ENCODE measurements around the gene PCDHA12. TPM values are rescaled to one million over a fixed set of nuclear protein-coding genes. Genes with fewer than 3 reads are reported as not detected.

Gene PCDHA12
- total and polyA plus RNA-seq, 9 of the 15 experiments (the other 6 are each of a cell fraction or from before 2014, with no cell fraction given) = not detected

DNA sequence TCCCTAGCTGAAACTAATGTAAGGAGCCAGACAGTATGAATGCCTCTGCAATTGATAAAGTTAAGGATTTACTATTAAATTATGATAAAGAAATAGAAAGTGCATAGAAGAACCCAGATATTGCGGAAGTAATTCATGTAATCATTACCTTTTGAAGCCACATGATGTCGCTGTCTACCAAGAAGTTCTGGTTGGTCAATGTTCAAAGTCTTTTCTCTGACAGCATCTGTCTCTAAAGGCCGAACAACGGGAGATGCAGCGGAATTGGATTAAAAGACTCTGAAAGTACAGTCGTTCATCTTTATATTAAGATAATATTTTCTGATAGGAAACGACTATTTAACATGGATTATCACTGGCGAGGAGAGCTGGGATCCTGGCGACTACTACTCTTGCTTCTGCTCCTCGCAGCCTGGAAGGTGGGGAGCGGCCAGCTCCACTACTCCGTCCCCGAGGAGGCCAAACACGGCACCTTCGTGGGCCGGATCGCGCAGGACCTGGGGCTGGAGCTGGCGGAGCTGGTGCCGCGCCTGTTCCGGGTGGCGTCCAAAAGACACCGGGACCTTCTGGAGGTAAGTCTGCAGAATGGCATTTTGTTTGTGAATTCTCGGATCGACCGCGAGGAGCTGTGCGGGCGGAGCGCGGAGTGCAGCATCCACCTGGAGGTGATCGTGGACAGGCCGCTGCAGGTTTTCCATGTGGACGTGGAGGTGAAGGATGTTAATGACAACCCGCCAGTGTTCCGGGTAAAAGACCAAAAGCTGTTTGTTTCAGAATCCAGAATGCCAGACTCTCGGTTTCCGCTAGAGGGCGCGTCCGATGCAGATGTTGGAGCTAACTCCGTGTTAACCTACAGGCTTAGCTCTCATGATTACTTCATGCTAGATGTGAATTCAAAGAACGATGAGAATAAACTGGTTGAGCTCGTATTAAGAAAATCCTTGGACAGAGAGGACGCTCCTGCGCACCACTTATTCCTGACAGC lies 33.8 kb upstream of the PCDHA12 start, which contains the start of gene PCDHA8 (continued):
- TF ChIP-seq, protein P1, sequence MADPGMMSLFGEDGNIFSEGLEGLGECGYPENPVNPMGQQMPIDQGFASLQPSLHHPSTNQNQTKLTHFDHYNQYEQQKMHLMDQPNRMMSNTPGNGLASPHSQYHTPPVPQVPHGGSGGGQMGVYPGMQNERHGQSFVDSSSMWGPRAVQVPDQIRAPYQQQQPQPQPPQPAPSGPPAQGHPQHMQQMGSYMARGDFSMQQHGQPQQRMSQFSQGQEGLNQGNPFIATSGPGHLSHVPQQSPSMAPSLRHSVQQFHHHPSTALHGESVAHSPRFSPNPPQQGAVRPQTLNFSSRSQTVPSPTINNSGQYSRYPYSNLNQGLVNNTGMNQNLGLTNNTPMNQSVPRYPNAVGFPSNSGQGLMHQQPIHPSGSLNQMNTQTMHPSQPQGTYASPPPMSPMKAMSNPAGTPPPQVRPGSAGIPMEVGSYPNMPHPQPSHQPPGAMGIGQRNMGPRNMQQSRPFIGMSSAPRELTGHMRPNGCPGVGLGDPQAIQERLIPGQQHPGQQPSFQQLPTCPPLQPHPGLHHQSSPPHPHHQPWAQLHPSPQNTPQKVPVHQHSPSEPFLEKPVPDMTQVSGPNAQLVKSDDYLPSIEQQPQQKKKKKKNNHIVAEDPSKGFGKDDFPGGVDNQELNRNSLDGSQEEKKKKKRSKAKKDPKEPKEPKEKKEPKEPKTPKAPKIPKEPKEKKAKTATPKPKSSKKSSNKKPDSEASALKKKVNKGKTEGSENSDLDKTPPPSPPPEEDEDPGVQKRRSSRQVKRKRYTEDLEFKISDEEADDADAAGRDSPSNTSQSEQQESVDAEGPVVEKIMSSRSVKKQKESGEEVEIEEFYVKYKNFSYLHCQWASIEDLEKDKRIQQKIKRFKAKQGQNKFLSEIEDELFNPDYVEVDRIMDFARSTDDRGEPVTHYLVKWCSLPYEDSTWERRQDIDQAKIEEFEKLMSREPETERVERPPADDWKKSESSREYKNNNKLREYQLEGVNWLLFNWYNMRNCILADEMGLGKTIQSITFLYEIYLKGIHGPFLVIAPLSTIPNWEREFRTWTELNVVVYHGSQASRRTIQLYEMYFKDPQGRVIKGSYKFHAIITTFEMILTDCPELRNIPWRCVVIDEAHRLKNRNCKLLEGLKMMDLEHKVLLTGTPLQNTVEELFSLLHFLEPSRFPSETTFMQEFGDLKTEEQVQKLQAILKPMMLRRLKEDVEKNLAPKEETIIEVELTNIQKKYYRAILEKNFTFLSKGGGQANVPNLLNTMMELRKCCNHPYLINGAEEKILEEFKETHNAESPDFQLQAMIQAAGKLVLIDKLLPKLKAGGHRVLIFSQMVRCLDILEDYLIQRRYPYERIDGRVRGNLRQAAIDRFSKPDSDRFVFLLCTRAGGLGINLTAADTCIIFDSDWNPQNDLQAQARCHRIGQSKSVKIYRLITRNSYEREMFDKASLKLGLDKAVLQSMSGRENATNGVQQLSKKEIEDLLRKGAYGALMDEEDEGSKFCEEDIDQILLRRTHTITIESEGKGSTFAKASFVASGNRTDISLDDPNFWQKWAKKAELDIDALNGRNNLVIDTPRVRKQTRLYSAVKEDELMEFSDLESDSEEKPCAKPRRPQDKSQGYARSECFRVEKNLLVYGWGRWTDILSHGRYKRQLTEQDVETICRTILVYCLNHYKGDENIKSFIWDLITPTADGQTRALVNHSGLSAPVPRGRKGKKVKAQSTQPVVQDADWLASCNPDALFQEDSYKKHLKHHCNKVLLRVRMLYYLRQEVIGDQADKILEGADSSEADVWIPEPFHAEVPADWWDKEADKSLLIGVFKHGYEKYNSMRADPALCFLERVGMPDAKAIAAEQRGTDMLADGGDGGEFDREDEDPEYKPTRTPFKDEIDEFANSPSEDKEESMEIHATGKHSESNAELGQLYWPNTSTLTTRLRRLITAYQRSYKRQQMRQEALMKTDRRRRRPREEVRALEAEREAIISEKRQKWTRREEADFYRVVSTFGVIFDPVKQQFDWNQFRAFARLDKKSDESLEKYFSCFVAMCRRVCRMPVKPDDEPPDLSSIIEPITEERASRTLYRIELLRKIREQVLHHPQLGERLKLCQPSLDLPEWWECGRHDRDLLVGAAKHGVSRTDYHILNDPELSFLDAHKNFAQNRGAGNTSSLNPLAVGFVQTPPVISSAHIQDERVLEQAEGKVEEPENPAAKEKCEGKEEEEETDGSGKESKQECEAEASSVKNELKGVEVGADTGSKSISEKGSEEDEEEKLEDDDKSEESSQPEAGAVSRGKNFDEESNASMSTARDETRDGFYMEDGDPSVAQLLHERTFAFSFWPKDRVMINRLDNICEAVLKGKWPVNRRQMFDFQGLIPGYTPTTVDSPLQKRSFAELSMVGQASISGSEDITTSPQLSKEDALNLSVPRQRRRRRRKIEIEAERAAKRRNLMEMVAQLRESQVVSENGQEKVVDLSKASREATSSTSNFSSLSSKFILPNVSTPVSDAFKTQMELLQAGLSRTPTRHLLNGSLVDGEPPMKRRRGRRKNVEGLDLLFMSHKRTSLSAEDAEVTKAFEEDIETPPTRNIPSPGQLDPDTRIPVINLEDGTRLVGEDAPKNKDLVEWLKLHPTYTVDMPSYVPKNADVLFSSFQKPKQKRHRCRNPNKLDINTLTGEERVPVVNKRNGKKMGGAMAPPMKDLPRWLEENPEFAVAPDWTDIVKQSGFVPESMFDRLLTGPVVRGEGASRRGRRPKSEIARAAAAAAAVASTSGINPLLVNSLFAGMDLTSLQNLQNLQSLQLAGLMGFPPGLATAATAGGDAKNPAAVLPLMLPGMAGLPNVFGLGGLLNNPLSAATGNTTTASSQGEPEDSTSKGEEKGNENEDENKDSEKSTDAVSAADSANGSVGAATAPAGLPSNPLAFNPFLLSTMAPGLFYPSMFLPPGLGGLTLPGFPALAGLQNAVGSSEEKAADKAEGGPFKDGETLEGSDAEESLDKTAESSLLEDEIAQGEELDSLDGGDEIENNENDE (IDR thresholded peaks at IDR 0.05; ENCODE audit: low read depth, low read length) = no peak
- no peak for TF ChIP-seq PURB (CRISPR knock-in tag; IDR thresholded peaks at IDR 0.05; ENCODE audit: low read depth)
- TF ChIP-seq, protein P2, sequence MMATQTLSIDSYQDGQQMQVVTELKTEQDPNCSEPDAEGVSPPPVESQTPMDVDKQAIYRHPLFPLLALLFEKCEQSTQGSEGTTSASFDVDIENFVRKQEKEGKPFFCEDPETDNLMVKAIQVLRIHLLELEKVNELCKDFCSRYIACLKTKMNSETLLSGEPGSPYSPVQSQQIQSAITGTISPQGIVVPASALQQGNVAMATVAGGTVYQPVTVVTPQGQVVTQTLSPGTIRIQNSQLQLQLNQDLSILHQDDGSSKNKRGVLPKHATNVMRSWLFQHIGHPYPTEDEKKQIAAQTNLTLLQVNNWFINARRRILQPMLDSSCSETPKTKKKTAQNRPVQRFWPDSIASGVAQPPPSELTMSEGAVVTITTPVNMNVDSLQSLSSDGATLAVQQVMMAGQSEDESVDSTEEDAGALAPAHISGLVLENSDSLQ (IDR thresholded peaks at IDR 0.05) = no peak
- TF ChIP-seq TBL1XR1 (IDR thresholded peaks at IDR 0.05; ENCODE audit: low read length in 2 of 2) = no peak
- TF ChIP-seq MAFF (IDR thresholded peaks at IDR 0.05; ENCODE audit: low read length) = no peak
- no peak for TF ChIP-seq ZNF695 (CRISPR knock-in tag; IDR thresholded peaks at IDR 0.05)
- no peak for TF ChIP-seq FOXK1 (CRISPR knock-in tag; IDR thresholded peaks at IDR 0.05; ENCODE audit: borderline replicate concordance)
- TF ChIP-seq ZNF79 (CRISPR knock-in tag; IDR thresholded peaks at IDR 0.05; ENCODE audit: low read depth) = no peak
